Keratinocyte (primary cell): Measurements from ENCODE around the gene SPECC1. TPM values are rescaled to one million over a fixed set of nuclear protein-coding genes. Genes with fewer than 3 reads are reported as not detected.

Experiments
- DNase-seq: peaks from one replicate; pipeline ENCODE4 v3.0.0-alpha.2; 2011; ENCODE audit warnings: low read depth, missing footprints, low spot score
- FAIRE-seq: peaks from 2 replicates; lab custom pipeline; 2011; peaks lifted over from hg19 to GRCh38; lab: Jason Lieb, UNC
- H2AFZ ChIP-seq: 2 replicates; pipeline ENCODE4 v1.6.0; 2012; ENCODE audit warnings: low read length, control low read depth, inconsistent platforms; ENCODE audit not compliant: control insufficient read depth
- H3K27ac ChIP-seq: 2 replicates; pipeline ENCODE4 v1.5.1; 2011; ENCODE audit warnings: low read length; ENCODE audit not compliant: control insufficient read depth, insufficient read depth
- H3K27me3 ChIP-seq: 3 replicates; pipeline ENCODE4 v1.6.0; 2011; ENCODE audit warnings: low read length; ENCODE audit not compliant: control insufficient read depth, insufficient read depth; ENCODE audit errors: extremely low read depth
- H3K36me3 ChIP-seq, 2 experiments: 2 replicates in 1 of 2; 3 replicates in 1 of 2; pipeline ENCODE4 v1.5.1; 2011; ENCODE audit warnings: low read length in 2 of 2, mild to moderate bottlenecking in 1 of 2; ENCODE audit not compliant: control insufficient read depth in 2 of 2, insufficient read depth in 2 of 2; ENCODE audit errors: extremely low read depth in 1 of 2
- H3K4me1 ChIP-seq: 3 replicates; pipeline ENCODE4 v1.5.1; 2011; ENCODE audit warnings: low read length; ENCODE audit not compliant: control insufficient read depth, insufficient read depth; ENCODE audit errors: extremely low read depth
- H3K4me2 ChIP-seq: 3 replicates; pipeline ENCODE4 v1.6.0; 2011; ENCODE audit warnings: low read depth, low read length; ENCODE audit not compliant: control insufficient read depth, insufficient read depth; ENCODE audit errors: extremely low read depth
- H3K4me3 ChIP-seq, 3 experiments: fragments of 200-600 bp in 1 of 3; sonication (generic) in 1 of 3; 2 replicates in 2 of 3; 3 replicates in 1 of 3; pipeline ENCODE4 v1.5.1; 2011 to 2016; ENCODE audit warnings: low read length in 3 of 3, mild to moderate bottlenecking in 3 of 3, control low read depth in 2 of 3, inconsistent platforms in 1 of 3, low read depth in 1 of 3, mixed read lengths in 1 of 3, mixed run types in 1 of 3, moderate library complexity in 1 of 3; ENCODE audit not compliant: control insufficient read depth in 2 of 3, insufficient read depth in 2 of 3; ENCODE audit errors: extremely low read depth in 1 of 3
- H3K79me2 ChIP-seq: 2 replicates; pipeline ENCODE4 v1.6.0; 2012; ENCODE audit warnings: low read length; ENCODE audit not compliant: control insufficient read depth, insufficient read depth
- H3K9ac ChIP-seq: 3 replicates; pipeline ENCODE4 v1.6.0; 2011; ENCODE audit warnings: low read length; ENCODE audit not compliant: control insufficient read depth, insufficient read depth; ENCODE audit errors: extremely low read depth
- H3K9me1 ChIP-seq: 3 replicates; pipeline ENCODE4 v1.6.0; 2011; ENCODE audit warnings: low read length; ENCODE audit not compliant: control insufficient read depth, insufficient read depth; ENCODE audit errors: extremely low read depth
- H3K9me3 ChIP-seq: 2 replicates; pipeline ENCODE4 v1.5.1; 2012; ENCODE audit warnings: low read depth, low read length; ENCODE audit not compliant: control insufficient read depth
- H4K20me1 ChIP-seq: 3 replicates; pipeline ENCODE4 v1.6.0; 2011; ENCODE audit warnings: low read length; ENCODE audit not compliant: control insufficient read depth, insufficient read depth; ENCODE audit errors: extremely low read depth
- CTCF ChIP-seq, 3 experiments: IDR thresholded peaks in 1 of 3; conservative IDR thresholded peaks in 1 of 3; optimal IDR thresholded peaks in 1 of 3; 2 replicates in 2 of 3; 3 replicates in 1 of 3; pipeline versions ENCODE3 to v1.5.1; 2011; ENCODE audit warnings: low read length in 3 of 3, mild to moderate bottlenecking in 3 of 3, moderate library complexity in 2 of 3, control low read depth in 1 of 3, inconsistent platforms in 1 of 3; ENCODE audit not compliant: insufficient read depth in 2 of 3; ENCODE audit errors: extremely low read depth in 1 of 3
- EZH2 ChIP-seq: IDR thresholded peaks from one replicate; pipeline ENCODE4 v1.6.1; 2012; ENCODE audit warnings: inconsistent platforms, mild to moderate bottlenecking, low read length, moderate library complexity
- dilution Hi-C: fragments of 300-500 bp; cut with MboI; formaldehyde crosslinking; loops from one replicate; pipeline ENCODE4 v1.7.0; 2020; ENCODE audit warnings: low sequenced_read_pairs; ENCODE audit not compliant: extremely low pct_ligation_motif_present
- polyA plus RNA-seq, 5 experiments: library from polyadenylated mRNA; depleted of rRNA in 3 of 5; stranded (reverse) in 3 of 5; stranded (forward) in 1 of 5; unstranded in 1 of 5; fragments of >200 nt; gene quantifications; 1 replicate in 1 of 5; 2 replicates in 3 of 5; 3 replicates in 1 of 5; pipeline versions ENCODE4 v1.2.1 to v1.2.3, GENCODE V29; 2011 to 2012; ENCODE audit warnings: missing spikeins in 2 of 5, low read depth in 1 of 5, low replicate concordance in 1 of 5

Gene SPECC1
- polyA plus RNA-seq, 1 donor (not counting 4 experiments of a cell fraction or from before 2014, with no cell fraction given), result 20.9 TPM

DNA sequence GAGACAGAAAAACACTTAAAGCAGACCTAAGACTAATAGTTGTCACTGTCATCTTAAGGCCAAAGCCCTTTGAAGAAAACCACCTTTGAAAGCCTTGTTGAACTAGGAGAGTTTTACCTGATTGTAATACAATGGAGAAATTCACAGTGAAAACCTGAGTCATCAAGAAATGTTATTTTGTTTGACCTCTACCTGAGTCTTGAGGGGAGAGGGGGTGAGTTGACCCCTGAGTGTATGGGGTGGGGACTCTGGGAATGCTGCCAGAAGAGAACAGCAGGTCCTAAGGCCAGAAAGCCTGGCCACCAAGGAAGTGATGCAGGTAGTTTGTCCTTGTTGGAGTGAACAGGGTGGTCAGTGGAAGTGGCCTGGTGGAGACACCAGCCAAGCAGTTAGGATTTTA is 204.3 kb downstream of the SPECC1 start:
- Histone ChIP-seq H3K79me2 (peaks cover 7% of the 10 kb centered on the region), H3K9me3 (no peaks in the 10 kb centered on the region), H3K27me3 (no peaks in the 10 kb centered on the region), H3K4me2 (no peak overlapping the region), H2AFZ (no peak overlapping the region), H3K27ac (no peak overlapping the region), H4K20me1 (no peaks in the 10 kb centered on the region), H3K36me3 (peaks cover 3% of the 10 kb centered on the region in 2 experiments), H3K9ac (no peak overlapping the region), H3K4me1 (peaks cover 3% of the 10 kb centered on the region), H3K4me3 (no peak overlapping the region), H3K9me1 (no peaks in the 10 kb centered on the region)
- TF ChIP-seq CTCF (optimal IDR thresholded peaks at IDR 0.05 in 1 of 3, IDR thresholded peaks at IDR 0.05 in 1 of 3, conservative IDR thresholded peaks at IDR 0.05 in 1 of 3; ENCODE audit: extremely low read depth in 1 of 3, insufficient read depth in 2 of 3, low read length in 3 of 3) (no peak), EZH2 (no peak)
- no peak for DNase-seq
- dilution Hi-C loops, result no loop called here
- FAIRE-seq, result no peak

- no peak overlapping the region for H3K4me3 ChIP-seq
- dilution Hi-C loops, result no loop called here
- peaks cover 3% of the 10 kb centered on the region in 2 experiments for H3K36me3 ChIP-seq
- no peak overlapping the region for H3K27ac ChIP-seq
- TF ChIP-seq EZH2 (no peak), CTCF (optimal IDR thresholded peaks at IDR 0.05 in 1 of 3, IDR thresholded peaks at IDR 0.05 in 1 of 3, conservative IDR thresholded peaks at IDR 0.05 in 1 of 3; ENCODE audit: extremely low read depth in 1 of 3, insufficient read depth in 2 of 3, low read length in 3 of 3) (no peak)
- no peaks in the 10 kb centered on the region for H3K9me3 ChIP-seq
- H4K20me1 ChIP-seq, result no peaks in the 10 kb centered on the region
- H3K4me2 ChIP-seq, result no peak overlapping the region
- DNase-seq (no peak), FAIRE-seq (no peak)
- no peaks in the 10 kb centered on the region for H3K4me1 ChIP-seq
- H3K9me1 ChIP-seq, result no peaks in the 10 kb centered on the region
- H2AFZ ChIP-seq, result no peak overlapping the region
- peaks cover 8% of the 10 kb centered on the region for H3K79me2 ChIP-seq
- no peaks in the 10 kb centered on the region for H3K27me3 ChIP-seq
- no peak overlapping the region for H3K9ac ChIP-seq
Measured at GRCh38 chr17:20214794-20215193, 205.6 kb downstream of the SPECC1 start.
